HG02970 (cell line): Measurements from ENCODE around the gene HOXA11.

ENCODE experiments used
- ATAC-seq: cut with Tn5 transposase; IDR thresholded peaks from one replicate; pipeline ENCODE4 v1.9.1; 2021; ENCODE audit warnings: mild to moderate bottlenecking, moderate library complexity, moderate number of reproducible peaks; ENCODE audit not compliant: unreplicated experiment, low FRiP score

HOXA11 gene

GRCh38 chr7:27148756-27149641, 36.0 kb downstream of the HOXA11 start:
- no peak for ATAC-seq

GRCh38 chr7:27148031-27148755, 36.8 kb downstream of the HOXA11 start:
- no peak for ATAC-seq

GRCh38 chr7:27147199-27148030, 37.6 kb downstream of the HOXA11 start, which contains the start of gene HOXA6:
Gene HOXA6 (minus strand): TSS chr7:27147774. CDS start chr7:27147749, 25 bp downstream.
- ATAC-seq = no peak

GRCh38 chr7:27146491-27147198, 38.4 kb downstream of the HOXA11 start:
- ATAC-seq = no peak

GRCh38 chr7:27145914-27146412, 39.1 kb downstream of the HOXA11 start:
- ATAC-seq = no peak

- no peak for ATAC-seq
Measured at GRCh38 chr7:27145165-27145913, 39.7 kb downstream of the HOXA11 start.

GRCh38 chr7:27144781-27145164, 40.3 kb downstream of the HOXA11 start:
- no peak for ATAC-seq

- ATAC-seq = no peak
Measured at GRCh38 chr7:27143950-27144780, 40.9 kb downstream of the HOXA11 start.

GRCh38 chr7:27143023-27143949, 41.7 kb downstream of the HOXA11 start, which contains the start of gene HOXA5:
Gene HOXA5 (minus strand): TSS chr7:27143681. CDS start chr7:27143607, 74 bp downstream.
- ATAC-seq = no peak

- ATAC-seq = no peak
Measured at GRCh38 chr7:27142580-27143022, 42.4 kb downstream of the HOXA11 start.

- no peak for ATAC-seq
Measured at GRCh38 chr7:27141923-27142579, 43.0 kb downstream of the HOXA11 start.

- ATAC-seq = no peak
Measured at GRCh38 chr7:27141137-27141922, 43.7 kb downstream of the HOXA11 start.

- no peak for ATAC-seq
Measured at GRCh38 chr7:27140126-27140857, 44.7 kb downstream of the HOXA11 start.

GRCh38 chr7:27139334-27140125, 45.5 kb downstream of the HOXA11 start:
- no peak for ATAC-seq
